Measurements from ENCODE around the gene BICC1.

The BICC1 gene

GRCh38 chr10:58695022-58695421, 182.3 kb downstream of the BICC1 start:
- H3K27ac ChIP-seq, result peak overlapping the region; percentile 11
- TF ChIP-seq CTCF (IDR thresholded peaks at IDR 0.05; ENCODE audit: low read depth, low read length, missing control alignments), result no peak

GRCh38 chr10:58696736-58697135, 184.1 kb downstream of the BICC1 start:
- Histone ChIP-seq H3K4me3 (ENCODE audit: low read depth, low read length) (no peak overlapping the region), H3K27me3 (replicated peaks) (no peaks in the 10 kb centered on the region), H3K36me3 (replicated peaks) (no peaks in the 10 kb centered on the region), H3K27ac (no peak overlapping the region)
- TF ChIP-seq CTCF (IDR thresholded peaks at IDR 0.05; ENCODE audit: low read depth, low read length, missing control alignments), result no peak
- in situ Hi-C loops (cut with HindIII; ENCODE audit: low pct_ligation_motif_present, low sequenced_read_pairs), result no loop called here
- no peak for DNase-seq

More at GRCh38 chr10:58695022-58695421, 182.3 kb downstream of the BICC1 start:
- no peaks in the 10 kb centered on the region for H3K36me3 ChIP-seq (replicated peaks)
- no peak for DNase-seq
- in situ Hi-C loops (cut with HindIII; ENCODE audit: low pct_ligation_motif_present, low sequenced_read_pairs), result no loop called here
- no peak overlapping the region for H3K4me3 ChIP-seq (ENCODE audit: low read depth, low read length)
- no peaks in the 10 kb centered on the region for H3K27me3 ChIP-seq (replicated peaks)

- H3K36me3 ChIP-seq (replicated peaks), result no peaks in the 10 kb centered on the region
- in situ Hi-C loops (cut with HindIII; ENCODE audit: low pct_ligation_motif_present, low sequenced_read_pairs), result no loop called here
- no peak overlapping the region for H3K27ac ChIP-seq
- H3K27me3 ChIP-seq (replicated peaks), result no peaks in the 10 kb centered on the region
- no peak for TF ChIP-seq CTCF (IDR thresholded peaks at IDR 0.05; ENCODE audit: low read depth, low read length, missing control alignments)
- no peak overlapping the region for H3K4me3 ChIP-seq (ENCODE audit: low read depth, low read length)
- DNase-seq, result no peak
Measured at GRCh38 chr10:58697691-58698090, 185.0 kb downstream of the BICC1 start.

GRCh38 chr10:58698777-58699356, 186.2 kb downstream of the BICC1 start:
- TF ChIP-seq CTCF (IDR thresholded peaks at IDR 0.05; ENCODE audit: low read depth, low read length, missing control alignments), result no peak
- no peak overlapping the region for H3K27ac ChIP-seq
- H3K36me3 ChIP-seq (replicated peaks), result no peaks in the 10 kb centered on the region
- no peak for DNase-seq
- in situ Hi-C loops (cut with HindIII; ENCODE audit: low pct_ligation_motif_present, low sequenced_read_pairs), result no loop called here
- H3K27me3 ChIP-seq (replicated peaks), result no peaks in the 10 kb centered on the region
- H3K4me3 ChIP-seq (ENCODE audit: low read depth, low read length), result no peak overlapping the region

GRCh38 chr10:58700591-58700990, 187.9 kb downstream of the BICC1 start:
- in situ Hi-C loops (cut with HindIII; ENCODE audit: low pct_ligation_motif_present, low sequenced_read_pairs), result no loop called here
- Histone ChIP-seq H3K27me3 (replicated peaks) (no peaks in the 10 kb centered on the region), H3K27ac (no peak overlapping the region), H3K4me3 (ENCODE audit: low read depth, low read length) (no peak overlapping the region), H3K36me3 (replicated peaks) (no peaks in the 10 kb centered on the region)
- TF ChIP-seq CTCF (IDR thresholded peaks at IDR 0.05; ENCODE audit: low read depth, low read length, missing control alignments), result no peak
- DNase-seq, result no peak

Data from brain microvascular endothelial cell (primary cell).